Measurements from ENCODE around the gene ME2.

GRCh38 chr18:50906843-50907242, 27.9 kb downstream of the ME2 start:
- TF ChIP-seq CTCF (IDR thresholded peaks at IDR 0.05) (no peak), POLR2A (IDR thresholded peaks at IDR 0.05) (no peak)
